Sigmoid colon (tissue), 4 donors: Measurements from ENCODE around the gene PDE7B.

Experiments
- POLR2A ChIP-seq, 2 donors: fragments of 450-650 bp; IDR thresholded peaks; one replicate each; pipeline ENCODE4 v1.6.1; 2016; ENCODE audit warnings: antibody characterized with exemption in 2 of 2, mild to moderate bottlenecking in 2 of 2, moderate library complexity in 2 of 2
- POLR2AphosphoS5 ChIP-seq, 4 donors: sonication (generic); formaldehyde crosslinking; IDR thresholded peaks; one replicate each; pipeline ENCODE4 v1.6.1; 2017; ENCODE audit warnings: antibody characterized with exemption in 4 of 4
- TF ChIP-seq, protein P1 (sequence below), 4 experiments: fragments of 450-650 bp in 3 of 4; fragments of 200-600 bp in 1 of 4; IDR thresholded peaks; one replicate each; pipeline ENCODE4 v1.5.1; 2016 to 2019; ENCODE audit warnings: antibody characterized with exemption in 4 of 4, mild to moderate bottlenecking in 3 of 4, moderate library complexity in 2 of 4

DNA sequence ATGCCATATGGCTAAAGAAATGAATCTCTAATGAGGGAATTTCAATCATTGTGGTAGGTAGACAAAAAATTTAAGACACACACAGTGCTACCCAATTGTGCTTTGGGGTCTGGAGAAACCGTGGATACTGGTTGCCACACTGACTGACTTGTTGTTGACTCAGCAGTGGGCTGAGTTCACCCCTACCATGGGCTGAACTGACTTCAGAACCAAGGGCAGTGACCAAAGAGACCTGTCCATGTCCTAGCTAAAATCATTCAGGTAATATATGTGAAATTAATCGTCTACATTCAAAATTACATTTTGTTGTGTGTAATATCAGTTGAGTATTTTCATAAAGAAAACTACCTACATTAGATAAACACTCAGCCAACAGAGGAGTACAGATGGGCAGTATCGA lies 131.6 kb downstream of the PDE7B start:
- TF ChIP-seq POLR2AphosphoS5 (IDR thresholded peaks at IDR 0.05) (no peak), POLR2A (IDR thresholded peaks at IDR 0.05) (no peak)
- TF ChIP-seq, protein P1, sequence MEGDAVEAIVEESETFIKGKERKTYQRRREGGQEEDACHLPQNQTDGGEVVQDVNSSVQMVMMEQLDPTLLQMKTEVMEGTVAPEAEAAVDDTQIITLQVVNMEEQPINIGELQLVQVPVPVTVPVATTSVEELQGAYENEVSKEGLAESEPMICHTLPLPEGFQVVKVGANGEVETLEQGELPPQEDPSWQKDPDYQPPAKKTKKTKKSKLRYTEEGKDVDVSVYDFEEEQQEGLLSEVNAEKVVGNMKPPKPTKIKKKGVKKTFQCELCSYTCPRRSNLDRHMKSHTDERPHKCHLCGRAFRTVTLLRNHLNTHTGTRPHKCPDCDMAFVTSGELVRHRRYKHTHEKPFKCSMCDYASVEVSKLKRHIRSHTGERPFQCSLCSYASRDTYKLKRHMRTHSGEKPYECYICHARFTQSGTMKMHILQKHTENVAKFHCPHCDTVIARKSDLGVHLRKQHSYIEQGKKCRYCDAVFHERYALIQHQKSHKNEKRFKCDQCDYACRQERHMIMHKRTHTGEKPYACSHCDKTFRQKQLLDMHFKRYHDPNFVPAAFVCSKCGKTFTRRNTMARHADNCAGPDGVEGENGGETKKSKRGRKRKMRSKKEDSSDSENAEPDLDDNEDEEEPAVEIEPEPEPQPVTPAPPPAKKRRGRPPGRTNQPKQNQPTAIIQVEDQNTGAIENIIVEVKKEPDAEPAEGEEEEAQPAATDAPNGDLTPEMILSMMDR (IDR thresholded peaks at IDR 0.05) = no peak
